Stomach (tissue), 9 donors: ENCODE results near the gene UBAP2L. TPM values are rescaled to one million over a fixed set of nuclear protein-coding genes. Genes with fewer than 3 reads are reported as not detected.
"Not testable (repeated sequence)": the region's sequence is repeated elsewhere in the genome, so short reads cannot be mapped to it uniquely, and the experiment has no call there.

Experiments
- DNase-seq, 2 donors: peaks; one replicate each; pipeline versions ENCODE4 v3.0.0 to v3.0.0-alpha.2; 2013 to 2019
- H3K27ac ChIP-seq, 5 donors: fragments of 200-600 bp in 4 of 5; sonication (generic) in 4 of 5; one replicate each; pipeline ENCODE4 v1.5.1; 2013 to 2019; ENCODE audit warnings: mild to moderate bottlenecking in 1 of 5, moderate library complexity in 1 of 5
- H3K27me3 ChIP-seq, 3 donors: fragments of 200-600 bp; sonication (generic); one replicate each; pipeline ENCODE4 v1.5.1; 2017 to 2019; ENCODE audit warnings: mixed run types in 1 of 3
- H3K36me3 ChIP-seq, 4 donors: fragments of 200-600 bp; sonication (generic); 1 replicate in 3 of 4; 2 replicates in 1 of 4; pipeline ENCODE4 v1.5.1; 2016 to 2019
- H3K4me1 ChIP-seq, 4 donors: fragments of 200-600 bp; sonication (generic); one replicate each; pipeline ENCODE4 v1.5.1; 2016 to 2019
- H3K4me3 ChIP-seq, 4 donors: fragments of 200-600 bp; sonication (generic) in 3 of 4; one replicate each; pipeline ENCODE4 v1.5.1; 2016 to 2019; ENCODE audit warnings: mild to moderate bottlenecking in 1 of 4
- H3K9me3 ChIP-seq, 4 donors: fragments of 200-600 bp; sonication (generic); one replicate each; pipeline ENCODE4 v1.5.1; 2016 to 2019
- CTCF ChIP-seq, 7 experiments: fragments of 450-650 bp in 4 of 7; fragments of 200-600 bp in 3 of 7; sonication (generic) in 3 of 7; IDR thresholded peaks; one replicate each; pipeline ENCODE4 v1.5.1; 2016 to 2019; ENCODE audit warnings: antibody characterized with exemption in 7 of 7, control low read depth in 2 of 7, mild to moderate bottlenecking in 1 of 7
- EP300 ChIP-seq: sonication (generic); formaldehyde crosslinking; IDR thresholded peaks from one replicate; pipeline ENCODE4 v1.6.1; 2017; ENCODE audit warnings: antibody characterized with exemption
- POLR2A ChIP-seq, 4 donors: fragments of 450-650 bp; IDR thresholded peaks; one replicate each; pipeline ENCODE4 v1.6.1; 2016; ENCODE audit warnings: antibody characterized with exemption in 4 of 4, control low read depth in 2 of 4, mild to moderate bottlenecking in 1 of 4, moderate library complexity in 1 of 4
- POLR2AphosphoS5 ChIP-seq, 3 donors: sonication (generic); formaldehyde crosslinking; IDR thresholded peaks; one replicate each; pipeline ENCODE4 v1.6.1; 2016; ENCODE audit warnings: antibody characterized with exemption in 3 of 3
- WGBS, 5 donors: extraction: QIAGEN DNeasy Blood & Tissue Kit in 3 of 5; methylation state at CpG; one replicate each; pipeline versions ENCODE4 v1.1.5 to v1.1.7; 2013 to 2018; 5-methylcytosine and 5-hydroxymethylcytosine counted together
- intact Hi-C: fragments of 100-400 bp; cut with DNase I; formaldehyde crosslinking; loops from one replicate; pipeline ENCODE4 v1.15.1; 2023; ENCODE audit warnings: low total_unique reads
- polyA plus RNA-seq, 3 donors: library from polyadenylated mRNA; stranded (reverse); fragments of 200-250 nt; gene quantifications; one replicate each; pipeline ENCODE4 v1.2.3, GENCODE V29; 2013
- total RNA-seq, 5 donors: library from RNA; depleted of rRNA; stranded (reverse); fragments of >200 nt; gene quantifications; one replicate each; pipeline versions ENCODE4 v1.1.0 to v1.2.3, GENCODE V29; 2014 to 2016
- donor health status: healthy with polysubstance abuse.
- donor health status: Bipolar disorder and iron deficiency.
- donor health status: healthy.

The UBAP2L gene
- total and polyA plus RNA-seq, 8 donors: 25.2 to 109 (median 53.6) TPM

GRCh38 chr1:154199563-154199879 is 21.2 kb upstream of the UBAP2L start:
- peaks cover 0 to 15% (median 7%) of the 10 kb centered on the region in 4 donors for H3K4me1 ChIP-seq
- H3K9me3 ChIP-seq: no peaks in the 10 kb centered on the region
- H3K27ac ChIP-seq: peak overlapping the region in 3 of 5 donors; percentile 20 to 38 (median 37)
- no peak overlapping the region for H3K4me3 ChIP-seq
- peaks cover 0 to 3% (median 0%) of the 10 kb centered on the region in 4 donors for H3K36me3 ChIP-seq
- TF ChIP-seq POLR2AphosphoS5 (IDR thresholded peaks at IDR 0.05) (no peak), POLR2A (IDR thresholded peaks at IDR 0.05) (no peak), EP300 (no peak), CTCF (IDR thresholded peaks at IDR 0.05) (no peak)
- H3K27me3 ChIP-seq: no peaks in the 10 kb centered on the region
- 45 to 77% (median 67%) methylated on average over 3 of the region's 3 CpGs for WGBS, 5 donors
- no peak for DNase-seq
- intact Hi-C loops: no loop called here

GRCh38 chr1:154205778-154206177 is 15.0 kb upstream of the UBAP2L start:
- H3K36me3 ChIP-seq: peaks cover 44 to 65% (median 60%) of the 10 kb centered on the region in 4 donors
- intact Hi-C loops: loop anchor here (10.0 kb wide), 1 partner anchor 59 kb away; no protein-coding TSS in a partner anchor
- H3K4me1 ChIP-seq, H3K9me3 ChIP-seq, DNase-seq, H3K27ac ChIP-seq, H3K4me3 ChIP-seq, H3K27me3 ChIP-seq: not testable (repeated sequence)
- 90 to 94% (median 93%) methylated on average over 11 of the region's 11 CpGs for WGBS, 5 donors

GRCh38 chr1:154206196-154206595 is 14.6 kb upstream of the UBAP2L start, which contains the start of gene CFAP141:
CFAP141 (minus strand) TSS chr1:154206333; CDS start chr1:154206307, 26 bp downstream.
- WGBS, 5 donors: 85 to 93% (median 86%) methylated on average over 1 of the region's 1 CpG
- DNase-seq: peak in 1 of 2 donors; percentile 36
- Histone ChIP-seq H3K36me3 (peaks cover 47 to 69% (median 64%) of the 10 kb centered on the region in 4 donors), H3K27me3 (no peaks in the 10 kb centered on the region), H3K9me3 (no peaks in the 10 kb centered on the region), H3K4me3 (no peak within 1 kb of the TSS), H3K27ac (no peak within 1 kb of the TSS), H3K4me1 (no peaks in the 10 kb centered on the region)
- intact Hi-C loops: loop anchor here (10.0 kb wide), 1 partner anchor 59 kb away; no protein-coding TSS in a partner anchor
- no peak for TF ChIP-seq POLR2A (IDR thresholded peaks at IDR 0.05)
- no peak for TF ChIP-seq POLR2AphosphoS5 (IDR thresholded peaks at IDR 0.05)

GRCh38 chr1:154207262-154207661 is 13.5 kb upstream of the UBAP2L start:
- H3K27ac ChIP-seq: no peak overlapping the region
- WGBS, 5 donors: 84 to 89% (median 87%) methylated on average over 9 of the region's 9 CpGs
- H3K4me1 ChIP-seq: no peaks in the 10 kb centered on the region
- intact Hi-C loops: loop anchor here (10.0 kb wide), 1 partner anchor 58 kb away; no protein-coding TSS in a partner anchor
- no peak overlapping the region for H3K4me3 ChIP-seq
- H3K9me3 ChIP-seq: no peaks in the 10 kb centered on the region
- no peak for DNase-seq
- H3K27me3 ChIP-seq: no peaks in the 10 kb centered on the region
- TF ChIP-seq POLR2A (IDR thresholded peaks at IDR 0.05): no peak
- no peak for TF ChIP-seq CTCF (IDR thresholded peaks at IDR 0.05)
- TF ChIP-seq POLR2AphosphoS5 (IDR thresholded peaks at IDR 0.05): no peak
- no peak for TF ChIP-seq EP300
- peaks cover 57 to 80% (median 75%) of the 10 kb centered on the region in 4 donors for H3K36me3 ChIP-seq

GRCh38 chr1:154208677-154209388 is 11.9 kb upstream of the UBAP2L start:
- 84 to 96% (median 93%) methylated on average over 5 of the region's 5 CpGs for WGBS, 5 donors
- Histone ChIP-seq H3K4me3 (no peak overlapping the region), H3K9me3 (no peaks in the 10 kb centered on the region), H3K36me3 (peaks cover 73 to 96% (median 90%) of the 10 kb centered on the region in 4 donors), H3K4me1 (no peaks in the 10 kb centered on the region), H3K27ac (no peak overlapping the region), H3K27me3 (no peaks in the 10 kb centered on the region)
- no peak for DNase-seq
- TF ChIP-seq POLR2A (IDR thresholded peaks at IDR 0.05): no peak
- no peak for TF ChIP-seq EP300
- intact Hi-C loops: loop anchor here (10.0 kb wide), 1 partner anchor 56 kb away; no protein-coding TSS in a partner anchor

- no peaks in the 10 kb centered on the region for H3K9me3 ChIP-seq
- no peak for DNase-seq
- no peak overlapping the region for H3K27ac ChIP-seq
- H3K4me3 ChIP-seq: no peak overlapping the region
- H3K4me1 ChIP-seq: peaks cover 5 to 26% (median 15%) of the 10 kb centered on the region in 4 donors
- H3K36me3 ChIP-seq: peaks cover 63 to 94% (median 94%) of the 10 kb centered on the region in 4 donors
- no peaks in the 10 kb centered on the region for H3K27me3 ChIP-seq
- 86 to 95% (median 92%) methylated on average over 10 of the region's 10 CpGs for WGBS, 5 donors
- TF ChIP-seq POLR2A (IDR thresholded peaks at IDR 0.05): no peak
- no peak for TF ChIP-seq POLR2AphosphoS5 (IDR thresholded peaks at IDR 0.05)
- no peak for TF ChIP-seq CTCF (IDR thresholded peaks at IDR 0.05)
- no peak for TF ChIP-seq EP300
- intact Hi-C loops: no loop called here
Observed at GRCh38 chr1:154212083-154212482, 8.7 kb upstream of the UBAP2L start.
